HEK293T (cell line): ENCODE measurements around the gene PHF20.

Experiments used
- CTBP1 ChIP-seq: fragments of 450-650 bp; IDR thresholded peaks from 2 replicates; pipeline ENCODE4 v1.6.1; 2016; ENCODE audit warnings: borderline replicate concordance
- ELF4 ChIP-seq: fragments of 450-650 bp; IDR thresholded peaks from 2 replicates; pipeline ENCODE4 v1.6.1; 2017; ENCODE audit warnings: antibody characterized with exemption
- FOXA1 ChIP-seq: fragments of 450-650 bp; IDR thresholded peaks from 2 replicates; pipeline ENCODE4 v1.6.1; 2016; ENCODE audit warnings: mild to moderate bottlenecking
- FOXK2 ChIP-seq: fragments of 450-650 bp; IDR thresholded peaks from 2 replicates; pipeline ENCODE4 v1.6.1; 2016; ENCODE audit warnings: mild to moderate bottlenecking
- FOXM1 ChIP-seq: fragments of 450-650 bp; IDR thresholded peaks from 2 replicates; pipeline ENCODE4 v1.6.1; 2017; ENCODE audit warnings: mild to moderate bottlenecking, borderline replicate concordance
- SP1 ChIP-seq: fragments of 450-650 bp; IDR thresholded peaks from 2 replicates; pipeline ENCODE4 v1.6.1; 2017

- TF ChIP-seq FOXK2, result no peak
- TF ChIP-seq FOXA1, result no peak
- TF ChIP-seq FOXM1, result no peak
- no peak for TF ChIP-seq CTBP1
- TF ChIP-seq SP1, result no peak
- TF ChIP-seq ELF4, result no peak
These were observed 109.9 kb downstream of the PHF20 start for GRCh38 chr20:35881676-35882075.
